Endothelial cell of umbilical vein (primary cell): Measurements from ENCODE around the gene UBXN11. TPM values are rescaled to one million over a fixed set of nuclear protein-coding genes. Genes with fewer than 3 reads are reported as not detected.

ENCODE experiments used
- BruUV-seq: library from RNA; stranded (reverse); fragments of 400-500 nt; replicated peaks from 2 replicates; lab custom pipeline; 2021; lab: Mats Ljungman, UMichigan
- CTCF ChIA-PET: fragments of 300-600, 350-600 bp; sonication (Branson Sonifier 250); formaldehyde crosslinking; loops from one replicate; lab custom pipeline; 2021; ENCODE audit warnings: antibody characterized with exemption, inconsistent platforms; lab: Charles Lee
- POLR2A ChIA-PET: fragments of 300-600, 350-600 bp; sonication (Branson Sonifier 250); formaldehyde crosslinking; loops from one replicate; lab custom pipeline; 2021; ENCODE audit warnings: antibody characterized with exemption, inconsistent platforms; lab: Charles Lee
- DNase-seq: peaks from one replicate; pipeline ENCODE4 v3.0.0-alpha.2; 2011; ENCODE audit warnings: low read depth, low spot score
- FAIRE-seq: peaks from 2 replicates; lab custom pipeline; 2011; peaks lifted over from hg19 to GRCh38; lab: Jason Lieb, UNC
- H2AFZ ChIP-seq: 2 replicates; pipeline ENCODE4 v1.6.0; 2012; ENCODE audit warnings: low read depth, low read length, control low read depth, inconsistent platforms
- H3K27ac ChIP-seq: 2 replicates; pipeline ENCODE4 v1.5.1; 2011; ENCODE audit warnings: low read depth, mild to moderate bottlenecking, control low read depth, low read length, moderate library complexity; ENCODE audit not compliant: insufficient read depth
- H3K27me3 ChIP-seq, 2 experiments: 2 replicates each; pipeline versions ENCODE4 v1.6.0 to v1.6.1; 2011; ENCODE audit warnings: low read length in 2 of 2, mixed read lengths in 1 of 2; ENCODE audit not compliant: control insufficient read depth in 2 of 2, insufficient read depth in 2 of 2
- H3K36me3 ChIP-seq, 2 experiments: 2 replicates in 1 of 2; 3 replicates in 1 of 2; pipeline ENCODE4 v1.5.1; 2011; ENCODE audit warnings: low read length in 2 of 2, mild to moderate bottlenecking in 1 of 2, moderate library complexity in 1 of 2; ENCODE audit not compliant: control insufficient read depth in 2 of 2, insufficient read depth in 2 of 2; ENCODE audit errors: extremely low read depth in 1 of 2
- H3K4me1 ChIP-seq: 3 replicates; pipeline ENCODE4 v1.5.1; 2011; ENCODE audit warnings: mild to moderate bottlenecking, low read length; ENCODE audit not compliant: control insufficient read depth, insufficient read depth; ENCODE audit errors: extremely low read depth
- H3K4me2 ChIP-seq: 2 replicates; pipeline ENCODE4 v1.6.1; 2011; ENCODE audit warnings: low read length, control low read depth, mixed read lengths; ENCODE audit not compliant: insufficient read depth
- H3K4me3 ChIP-seq, 3 experiments: fragments of 200-600 bp in 1 of 3; sonication (generic), shearing (Covaris generic) in 1 of 3; replicated peaks in 1 of 3; 2 replicates each; pipeline ENCODE4 v1.5.1; 2011 to 2016; ENCODE audit warnings: control low read depth in 3 of 3, low read length in 3 of 3, mild to moderate bottlenecking in 2 of 3, inconsistent platforms in 1 of 3, low read depth in 1 of 3, moderate library complexity in 1 of 3; ENCODE audit not compliant: insufficient read depth in 1 of 3
- H3K79me2 ChIP-seq: 2 replicates; pipeline ENCODE4 v1.6.0; 2012; ENCODE audit warnings: low read length, inconsistent platforms; ENCODE audit not compliant: control insufficient read depth, insufficient read depth
- H3K9ac ChIP-seq: replicated peaks from 2 replicates; pipeline ENCODE3; 2011; ENCODE audit warnings: low read length, control low read depth; ENCODE audit not compliant: insufficient read depth; ENCODE audit errors: extremely low read depth
- H3K9me1 ChIP-seq: replicated peaks from 3 replicates; pipeline ENCODE4 v1.6.0; 2011; ENCODE audit warnings: mild to moderate bottlenecking, low read length; ENCODE audit not compliant: control insufficient read depth, insufficient read depth; ENCODE audit errors: extremely low read depth
- H3K9me3 ChIP-seq: replicated peaks from 2 replicates; pipeline ENCODE4 v1.5.1; 2012; ENCODE audit warnings: low read length, inconsistent platforms; ENCODE audit not compliant: control insufficient read depth, insufficient read depth
- H4K20me1 ChIP-seq: replicated peaks from 2 replicates; pipeline ENCODE3; 2011; ENCODE audit warnings: mild to moderate bottlenecking, low read length; ENCODE audit not compliant: control insufficient read depth, insufficient read depth; ENCODE audit errors: extremely low read depth
- CTCF ChIP-seq, 2 donors: IDR thresholded peaks; 1 replicate in 1 of 2; 2 replicates in 1 of 2; pipeline ENCODE4 v1.5.1; 2011; ENCODE audit warnings: low read length in 2 of 2, mild to moderate bottlenecking in 2 of 2, moderate library complexity in 2 of 2, control low read depth in 1 of 2, inconsistent platforms in 1 of 2, low read depth in 1 of 2; ENCODE audit not compliant: insufficient read depth in 1 of 2; ENCODE audit errors: extremely low read depth in 1 of 2
- EZH2 ChIP-seq: IDR thresholded peaks from 2 replicates; pipeline ENCODE4 v1.6.1; 2012; ENCODE audit warnings: borderline replicate concordance, low read depth, mild to moderate bottlenecking, moderate library complexity, low read length, inconsistent platforms; ENCODE audit not compliant: severe bottlenecking
- FOS ChIP-seq: IDR thresholded peaks from 2 replicates; pipeline ENCODE4 v1.6.1; 2011; ENCODE audit warnings: mild to moderate bottlenecking, low read length, moderate library complexity, borderline replicate concordance; ENCODE audit not compliant: insufficient read depth
- GATA2 ChIP-seq: IDR thresholded peaks from 2 replicates; pipeline ENCODE4 v1.7.0; 2011; ENCODE audit warnings: low read depth, mild to moderate bottlenecking, moderate library complexity, mixed read lengths, low read length; ENCODE audit not compliant: insufficient read length, insufficient read depth
- JUN ChIP-seq: IDR thresholded peaks from 2 replicates; pipeline ENCODE4 v1.6.1; 2011; ENCODE audit warnings: borderline replicate concordance, low read depth; ENCODE audit not compliant: insufficient read length, insufficient read depth
- MYC ChIP-seq: IDR thresholded peaks from one replicate; pipeline ENCODE4 v1.6.1; 2011; ENCODE audit warnings: mild to moderate bottlenecking, low read depth, low read length
- POLR2A ChIP-seq: IDR thresholded peaks from 2 replicates; pipeline ENCODE4 v1.6.1; 2012; ENCODE audit warnings: low read depth, mild to moderate bottlenecking, control low read depth, low read length
- POLR2AphosphoS5 ChIP-seq: IDR thresholded peaks from 2 replicates; pipeline ENCODE4 v1.6.1; 2012; ENCODE audit warnings: low read depth, mild to moderate bottlenecking, control low read depth, low read length, moderate library complexity; ENCODE audit not compliant: insufficient read depth
- dilution Hi-C: fragments of 300-500 bp; cut with MboI; formaldehyde crosslinking; loops from one replicate; pipeline ENCODE4 v1.15.0; 2019; ENCODE audit warnings: low sequenced_read_pairs; ENCODE audit not compliant: extremely low pct_ligation_motif_present
- intact Hi-C: fragments of 100-400 bp; cut with micrococcal nuclease; formaldehyde crosslinking; loops from one replicate; pipeline ENCODE4 v1.10.0; 2022
- polyA plus RNA-seq, 4 experiments: library from polyadenylated mRNA; depleted of rRNA in 3 of 4; stranded (reverse) in 3 of 4; unstranded in 1 of 4; fragments of >200 nt; gene quantifications; 2 replicates each; pipeline versions ENCODE4 v1.2.1 to v1.2.3, GENCODE V29; 2011 to 2012; ENCODE audit warnings: missing spikeins in 1 of 4
- total RNA-seq: library from RNA; stranded (reverse); gene quantifications from 2 replicates; pipeline ENCODE4 v1.2.3, GENCODE V29; 2021
- TF ChIP-seq, protein P1 (sequence below): IDR thresholded peaks from 2 replicates; pipeline ENCODE4 v1.6.1; 2011; ENCODE audit not compliant: insufficient read depth, insufficient read length

The UBXN11 gene
- total and polyA plus RNA-seq, 2 donors (not counting 3 experiments of a cell fraction or from before 2014, with no cell fraction given) = 14.8 to 15.6 TPM

DNA sequence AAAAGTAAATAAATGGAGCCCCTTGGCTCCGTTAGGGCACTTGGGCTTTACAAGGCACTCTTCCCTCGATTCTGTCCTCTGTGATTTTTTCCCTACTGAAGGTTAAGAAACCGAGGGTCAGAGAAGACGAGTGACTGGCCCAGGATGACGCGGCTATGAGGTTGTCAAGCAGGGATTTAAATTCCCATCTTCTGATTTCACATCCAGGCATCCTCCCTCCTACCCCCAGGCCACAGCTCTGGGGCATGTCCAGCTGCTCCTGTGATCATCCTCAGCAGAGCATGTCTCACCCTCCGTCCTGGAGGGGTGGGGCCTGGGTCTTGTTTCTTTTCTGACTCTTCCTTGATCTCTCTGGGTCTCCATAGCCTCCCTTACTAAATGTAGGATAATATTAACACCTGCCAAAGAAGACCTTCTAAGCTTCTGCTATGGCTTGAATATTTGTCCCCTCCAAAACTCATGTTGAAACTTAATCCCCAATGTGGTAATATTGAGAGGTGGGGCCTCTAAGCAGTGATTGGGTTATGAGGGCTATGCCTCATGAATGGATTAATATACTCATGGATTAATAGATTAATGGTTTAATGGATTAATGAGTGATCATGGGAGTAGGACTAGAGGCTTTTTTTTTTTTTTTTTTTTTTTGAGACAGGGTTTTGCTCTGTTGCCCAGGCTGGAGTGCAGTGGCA is 42.9 kb upstream of the UBXN11 start:
- Histone ChIP-seq H3K9me3 (no peaks in the 10 kb centered on the region), H3K27me3 (no peaks in the 10 kb centered on the region), H3K4me2 (no peak overlapping the region), H4K20me1 (no peaks in the 10 kb centered on the region), H3K4me1 (peaks cover 15% of the 10 kb centered on the region), H3K9ac (no peak overlapping the region), H3K36me3 (no peaks in the 10 kb centered on the region), H3K9me1 (no peaks in the 10 kb centered on the region), H2AFZ (no peak overlapping the region), H3K79me2 (no peaks in the 10 kb centered on the region), H3K4me3 (no peak overlapping the region), H3K27ac (no peak overlapping the region)
- ChIA-PET CTCF (interaction anchor here (0.6 to 1.0 kb wide), 3 partner anchors 11 to 68 kb away, joined by 3 read pairs; no protein-coding TSS in a partner anchor), POLR2A (no interaction called here)
- BruUV-seq = no TSS peak
- no peak for DNase-seq
- FAIRE-seq = no peak
- dilution Hi-C loops (no loop called here), intact Hi-C loops (no loop called here)
- TF ChIP-seq MYC (no peak), POLR2AphosphoS5 (no peak), EZH2 (no peak), POLR2A (no peak)

GRCh38 chr1:26346274-26347033 is 40.0 kb upstream of the UBXN11 start:
- Histone ChIP-seq H3K9ac (no peak overlapping the region), H4K20me1 (no peaks in the 10 kb centered on the region), H3K4me1 (peaks cover 12% of the 10 kb centered on the region), H3K36me3 (no peaks in the 10 kb centered on the region), H3K27ac (no peak overlapping the region), H3K79me2 (no peaks in the 10 kb centered on the region), H3K9me3 (no peaks in the 10 kb centered on the region), H3K4me2 (no peak overlapping the region), H3K9me1 (no peaks in the 10 kb centered on the region), H2AFZ (no peak overlapping the region), H3K4me3 (no peak overlapping the region), H3K27me3 (no peaks in the 10 kb centered on the region)
- ChIA-PET CTCF (interaction anchor here (1.1 to 1.6 kb wide), 4 partner anchors 9 to 71 kb away, joined by 3 to 8 read pairs (median 4); no protein-coding TSS in a partner anchor), POLR2A (no interaction called here)
- dilution Hi-C loops = no loop called here
- DNase-seq (no peak), FAIRE-seq (no peak)
- TF ChIP-seq MYC (no peak), POLR2A (no peak), FOS (no peak), EZH2 (no peak), GATA2 (no peak), JUN (no peak), POLR2AphosphoS5 (no peak), CTCF (IDR thresholded peaks at IDR 0.05; ENCODE audit: extremely low read depth in 1 of 2, insufficient read depth in 1 of 2, low read depth in 1 of 2, low read length in 2 of 2) (no peak)
- TF ChIP-seq, protein P1, sequence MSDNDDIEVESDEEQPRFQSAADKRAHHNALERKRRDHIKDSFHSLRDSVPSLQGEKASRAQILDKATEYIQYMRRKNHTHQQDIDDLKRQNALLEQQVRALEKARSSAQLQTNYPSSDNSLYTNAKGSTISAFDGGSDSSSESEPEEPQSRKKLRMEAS = no peak
- BruUV-seq = no TSS peak
- intact Hi-C loops = no loop called here
